ENCODE results near the gene CTNNBIP1. TPM values are rescaled to one million over a fixed set of nuclear protein-coding genes. Genes with fewer than 3 reads are reported as not detected.

CTNNBIP1 gene
- polyA plus RNA-seq, 5 donors = 40.7 to 68.2 (median 47.6) TPM

- no peak for DNase-seq
These were observed 2.6 kb downstream of the CTNNBIP1 start for GRCh38 chr1:9907441-9907840.

- DNase-seq = no peak
These were observed 3.6 kb downstream of the CTNNBIP1 start for GRCh38 chr1:9906466-9906865.

- no peak for DNase-seq
These were observed 5.1 kb downstream of the CTNNBIP1 start for GRCh38 chr1:9905010-9905409.

- DNase-seq = no peak
These were observed 5.5 kb downstream of the CTNNBIP1 start for GRCh38 chr1:9904596-9904995.

- DNase-seq = no peak
These were observed 6.1 kb downstream of the CTNNBIP1 start for GRCh38 chr1:9903801-9904527.

GRCh38 chr1:9902060-9902452 lies 8.0 kb downstream of the CTNNBIP1 start:
- DNase-seq = no peak

- DNase-seq = no peak
These were observed 8.7 kb downstream of the CTNNBIP1 start for GRCh38 chr1:9901148-9902059.

GRCh38 chr1:9900142-9901043 lies 9.7 kb downstream of the CTNNBIP1 start:
- DNase-seq = peak; percentile 67 to 73

- no peak for DNase-seq
These were observed 16.0 kb downstream of the CTNNBIP1 start for GRCh38 chr1:9894115-9894514.

GRCh38 chr1:9892563-9893528 lies 17.2 kb downstream of the CTNNBIP1 start:
- no peak for DNase-seq

GRCh38 chr1:9891207-9891606 lies 18.9 kb downstream of the CTNNBIP1 start:
- DNase-seq = no peak

- peak; percentile 49 to 59 for DNase-seq
These were observed 19.8 kb downstream of the CTNNBIP1 start for GRCh38 chr1:9890224-9890731.

GRCh38 chr1:9889411-9889810 lies 20.7 kb downstream of the CTNNBIP1 start:
- DNase-seq = no peak

GRCh38 chr1:9888886-9889285 lies 21.2 kb downstream of the CTNNBIP1 start:
- DNase-seq = no peak

- DNase-seq = no peak
These were observed 23.0 kb downstream of the CTNNBIP1 start for GRCh38 chr1:9887070-9887469.

GRCh38 chr1:9886092-9886742 lies 23.9 kb downstream of the CTNNBIP1 start:
- DNase-seq = no peak

- no peak for DNase-seq
These were observed 25.3 kb downstream of the CTNNBIP1 start for GRCh38 chr1:9884805-9885204.

- DNase-seq = no peak
These were observed 26.3 kb downstream of the CTNNBIP1 start for GRCh38 chr1:9883585-9884449.

GRCh38 chr1:9882945-9883303 lies 27.1 kb downstream of the CTNNBIP1 start:
- DNase-seq = no peak

Measured in right lung (tissue), 5 donors.